ENCODE results near the gene CEND1.

Gene CEND1

DNA sequence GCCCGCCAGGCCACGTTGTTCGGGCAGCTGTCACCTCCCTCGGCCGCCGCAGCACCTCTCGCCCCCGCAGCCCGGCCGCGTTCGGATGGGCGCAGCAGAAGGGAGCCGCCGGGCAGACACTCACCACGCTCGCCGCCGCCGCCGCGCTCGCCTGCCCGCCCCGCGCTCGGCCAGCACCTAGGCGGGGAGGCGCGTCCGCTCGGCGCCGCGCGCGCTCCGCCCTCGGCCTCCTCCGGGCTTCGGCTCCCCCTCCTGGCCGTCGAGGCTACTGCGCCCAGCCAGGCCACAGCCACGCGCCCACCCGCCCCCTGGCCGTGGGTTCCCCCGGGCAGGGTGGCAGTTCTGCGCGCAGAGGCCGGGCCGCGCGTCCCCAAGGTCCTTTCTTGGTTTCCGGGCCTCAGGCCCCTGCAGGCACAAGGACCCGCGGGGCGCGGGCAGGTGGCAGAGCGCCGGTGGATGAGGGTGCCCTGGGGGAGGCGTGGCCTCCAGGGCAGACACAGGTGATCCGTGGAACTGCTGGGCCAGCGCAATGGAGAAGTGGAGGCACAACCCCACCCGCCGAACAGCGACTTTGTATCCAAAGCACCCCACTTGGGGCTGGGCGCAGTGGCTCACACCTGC, 8.3 kb upstream of the CEND1 start, which contains the start of gene SLC25A22:
Gene SLC25A22 (minus strand): TSS at position 189 of the 621 bp plus-strand sequence. CDS start 3,275 bp downstream, outside the sequence.
- TF ChIP-seq POLR2A (IDR thresholded peaks at IDR 0.05; ENCODE audit: extremely low read depth, insufficient read length) (no peak), CTCF (IDR thresholded peaks at IDR 0.05; ENCODE audit: low read depth, low read length) (peak; percentile 47), MYC (IDR thresholded peaks at IDR 0.05; ENCODE audit: low read depth, low read length) (peak; percentile 67)
- TF ChIP-seq, protein P1, sequence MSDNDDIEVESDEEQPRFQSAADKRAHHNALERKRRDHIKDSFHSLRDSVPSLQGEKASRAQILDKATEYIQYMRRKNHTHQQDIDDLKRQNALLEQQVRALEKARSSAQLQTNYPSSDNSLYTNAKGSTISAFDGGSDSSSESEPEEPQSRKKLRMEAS (IDR thresholded peaks at IDR 0.05; ENCODE audit: low read depth, low read length), result peak; percentile 48; the same call in 1 of the 2 replicates
- DNase-seq (ENCODE audit: low read depth), result peak; percentile 85
- H3K4me3 ChIP-seq (ENCODE audit: low read depth, low read length), result peak within 1 kb of the TSS; percentile 69

DNA sequence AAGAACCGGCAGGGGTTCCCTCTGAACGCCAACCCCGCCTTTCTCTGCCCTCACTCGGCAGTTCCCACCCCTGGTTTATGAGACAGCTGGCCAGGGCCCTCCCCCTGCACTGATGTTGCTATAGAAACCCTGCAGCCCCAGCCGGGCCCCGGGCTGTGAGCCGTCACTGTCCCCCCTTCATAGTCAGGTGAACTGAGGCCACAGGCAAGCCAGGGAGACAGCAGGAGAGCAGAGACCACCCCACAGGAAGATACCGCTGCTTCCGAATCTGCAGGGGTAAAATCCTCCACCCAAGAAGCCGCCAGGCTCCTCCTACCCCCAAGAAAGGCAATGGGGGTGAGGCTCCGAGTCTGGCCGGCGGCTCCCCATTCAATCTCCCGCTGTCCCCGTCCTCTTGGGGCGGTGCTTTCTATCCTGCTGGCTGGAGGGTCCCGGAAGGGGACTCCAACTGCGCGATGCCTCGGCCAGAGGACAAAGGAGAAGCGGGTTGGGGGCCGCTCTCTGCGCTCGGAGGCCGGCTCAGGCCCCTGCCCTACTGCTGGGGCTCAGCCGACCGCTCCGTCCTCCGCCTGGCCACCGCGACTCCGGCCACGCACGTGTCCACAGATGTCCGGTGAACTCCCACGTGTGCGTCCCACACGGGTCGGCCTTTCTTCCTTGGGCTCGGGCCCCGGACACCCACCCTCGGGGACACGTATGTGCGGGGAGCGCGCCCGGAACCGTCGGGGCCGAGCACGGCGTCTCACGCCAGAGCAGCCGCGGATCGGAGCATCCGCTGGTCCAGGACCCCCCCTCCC, 7.6 kb upstream of the CEND1 start:
- TF ChIP-seq CTCF (IDR thresholded peaks at IDR 0.05; ENCODE audit: low read depth, low read length) (no peak), POLR2A (IDR thresholded peaks at IDR 0.05; ENCODE audit: extremely low read depth, insufficient read length) (peak; percentile 15)
- TF ChIP-seq, protein P1 (IDR thresholded peaks at IDR 0.05; ENCODE audit: low read depth, low read length), result peak; percentile 92
- DNase-seq (ENCODE audit: low read depth), result peak; percentile 87
- H3K4me3 ChIP-seq (ENCODE audit: low read depth, low read length), result peak overlapping the region; percentile 69

DNA sequence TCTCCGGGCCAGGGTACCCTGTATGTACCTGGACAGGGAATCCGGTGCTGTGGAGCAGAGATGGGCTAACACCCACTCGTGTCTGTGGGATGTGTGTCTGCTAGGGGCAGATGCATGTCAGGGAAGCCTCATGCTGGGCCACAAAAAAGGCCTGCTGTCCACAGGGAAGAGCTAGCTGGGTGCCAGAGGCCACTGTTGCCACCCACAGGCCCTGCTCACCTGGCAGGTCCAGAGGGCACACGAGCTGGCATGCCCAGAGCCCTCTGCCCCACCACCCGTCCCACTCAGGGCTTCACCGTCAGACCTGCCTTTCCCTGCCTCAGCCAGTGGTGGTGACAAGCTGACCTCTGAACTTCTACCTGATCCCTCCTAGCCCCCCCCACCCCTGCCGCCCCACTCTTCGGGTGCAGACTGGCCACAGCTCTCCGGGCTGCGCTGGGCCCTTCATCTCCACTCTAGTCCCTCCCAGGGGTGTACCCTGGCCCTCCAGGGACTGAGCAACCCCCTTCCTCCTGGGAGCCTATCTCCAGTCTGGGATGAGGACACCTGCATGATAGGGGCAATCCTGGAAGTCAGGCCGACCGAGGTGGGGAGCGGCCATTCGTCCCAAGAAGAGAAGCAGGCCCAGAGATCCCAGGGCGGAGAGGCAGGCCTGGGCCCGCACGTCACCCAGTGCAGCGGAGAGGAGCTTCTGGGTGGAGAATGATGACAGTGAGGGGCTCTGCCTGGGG, 6.8 kb upstream of the CEND1 start:
- TF ChIP-seq POLR2A (IDR thresholded peaks at IDR 0.05; ENCODE audit: extremely low read depth, insufficient read length) (no peak), MYC (IDR thresholded peaks at IDR 0.05; ENCODE audit: low read depth, low read length) (no peak; the same call in none of the 2 replicates), CTCF (IDR thresholded peaks at IDR 0.05; ENCODE audit: low read depth, low read length) (no peak)
- TF ChIP-seq, protein P1 (IDR thresholded peaks at IDR 0.05; ENCODE audit: low read depth, low read length), result no peak
- no peak for DNase-seq (ENCODE audit: low read depth)
- peak overlapping the region; percentile 69 for H3K4me3 ChIP-seq (ENCODE audit: low read depth, low read length)

DNA sequence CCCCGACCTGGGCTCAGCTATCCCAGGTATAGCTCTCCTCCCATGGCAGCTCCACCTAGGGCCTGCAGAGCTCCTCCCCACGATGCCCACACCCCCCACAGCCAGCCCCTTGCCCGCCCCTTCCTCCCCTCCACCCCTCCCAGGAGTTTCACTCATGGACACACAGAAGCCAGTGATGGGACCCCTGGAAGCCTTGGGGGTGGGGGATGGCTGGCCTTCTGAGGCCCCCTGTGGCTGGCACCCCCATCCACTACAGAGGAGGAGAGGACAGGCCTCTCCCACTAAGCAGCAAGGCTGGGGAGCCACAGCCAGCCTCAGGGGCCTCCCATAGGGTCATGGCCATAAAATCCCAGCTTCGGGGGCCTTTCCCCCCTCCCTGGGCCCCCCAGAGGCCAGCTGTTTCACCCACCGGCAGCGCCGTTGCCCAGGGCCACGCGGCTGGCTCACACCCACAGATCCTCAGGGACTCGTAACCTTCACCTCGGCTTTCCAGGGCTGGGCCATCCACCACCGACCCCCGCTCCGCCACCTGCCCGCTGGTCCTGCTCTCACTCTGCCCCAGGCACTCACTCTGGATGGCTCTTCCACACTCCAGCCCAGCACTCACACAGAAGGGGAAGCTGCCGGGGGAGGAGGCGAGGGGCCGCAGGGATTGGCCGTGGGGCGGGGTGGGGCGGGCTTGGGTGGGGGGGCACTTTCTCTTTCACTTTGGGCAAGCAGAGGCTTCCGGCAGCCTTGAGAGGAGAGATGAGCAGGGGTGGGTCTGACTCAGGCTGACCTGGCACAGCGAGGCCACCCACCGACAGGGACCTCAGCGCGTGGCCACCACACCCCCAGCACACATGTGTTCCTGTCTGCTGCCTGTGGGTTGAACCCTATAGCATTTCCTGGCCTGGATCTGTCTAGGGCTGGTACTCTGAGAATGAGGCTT, 6.0 kb upstream of the CEND1 start:
- H3K4me3 ChIP-seq (ENCODE audit: low read depth, low read length), result peak overlapping the region; percentile 69
- peak; percentile 90 for DNase-seq (ENCODE audit: low read depth)
- TF ChIP-seq POLR2A (IDR thresholded peaks at IDR 0.05; ENCODE audit: extremely low read depth, insufficient read length) (peak; percentile 24), CTCF (IDR thresholded peaks at IDR 0.05; ENCODE audit: low read depth, low read length) (no peak)
- TF ChIP-seq, protein P1 (IDR thresholded peaks at IDR 0.05; ENCODE audit: low read depth, low read length), result peak; percentile 92
